GM03348 (cell line): ENCODE measurements around the gene SLC22A5.
A peak's percentile ranks its signal among the peaks of the same experiment; 100 is the strongest.
"Not testable (repeated sequence)": the region's sequence is repeated elsewhere in the genome, so short reads cannot be mapped to it uniquely, and the experiment has no call there.

Source experiments
- DNase-seq: peaks from one replicate; pipeline ENCODE4 v3.0.0; 2012; ENCODE audit warnings: low spot score

Gene SLC22A5

GRCh38 chr5:132388244-132389050, 18.9 kb downstream of the SLC22A5 start:
- DNase-seq: no peak

- no peak for DNase-seq
These were observed 19.5 kb downstream of the SLC22A5 start for GRCh38 chr5:132389051-132389331.

DNA sequence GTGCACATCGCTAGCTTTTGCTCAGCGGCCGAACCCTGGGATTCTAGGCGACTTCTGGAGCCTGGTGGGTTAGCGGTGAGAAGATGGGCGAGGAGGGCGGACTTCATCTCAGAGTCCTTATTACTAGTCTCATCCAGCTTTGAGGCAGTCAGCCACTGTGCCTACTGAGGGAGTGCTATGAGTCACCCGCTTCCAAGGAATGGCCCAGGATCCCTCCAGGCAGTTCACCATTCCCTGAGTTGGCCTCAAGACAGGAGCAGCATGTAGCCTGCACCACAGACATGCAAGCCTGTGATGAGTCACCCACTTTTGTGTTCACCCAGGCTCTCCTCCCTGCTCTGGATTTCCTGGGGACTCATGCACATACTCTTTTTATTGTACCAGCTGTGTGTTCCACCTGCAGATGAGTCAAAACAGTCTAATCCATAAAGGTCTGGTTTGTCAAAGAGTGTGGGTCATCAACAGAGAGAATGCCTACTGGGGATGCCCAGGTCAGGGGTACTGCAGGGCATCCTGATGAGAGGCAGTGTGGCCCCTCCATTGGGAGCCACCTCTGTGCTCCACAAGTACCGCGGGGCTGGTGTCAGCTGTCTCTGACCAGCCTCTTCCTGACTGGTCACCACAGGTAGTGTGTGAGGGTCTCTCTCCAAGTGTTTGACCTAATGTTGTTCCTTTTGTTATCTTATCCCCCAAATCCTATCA, 20.2 kb downstream of the SLC22A5 start:
- peak; percentile 95 for DNase-seq

DNA sequence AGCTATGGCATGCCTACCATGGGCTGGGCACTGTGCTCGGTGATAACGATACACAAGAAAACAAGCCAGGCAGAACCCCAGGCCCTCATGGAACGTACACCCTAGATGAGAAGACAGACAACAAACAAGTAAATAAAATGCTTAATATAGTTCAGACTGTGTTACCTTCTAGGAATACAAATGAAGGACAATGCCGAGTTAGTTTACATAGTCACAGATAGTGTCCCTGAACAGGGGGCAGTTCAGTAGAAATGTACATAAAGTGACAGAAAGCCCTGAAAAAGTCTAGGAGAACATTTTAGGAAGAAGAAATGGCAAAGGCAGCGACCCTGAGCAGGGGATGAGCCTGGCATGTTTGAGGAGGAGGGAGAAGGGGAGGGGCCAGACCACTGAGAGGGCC, 21.7 kb downstream of the SLC22A5 start:
- DNase-seq: no peak

DNA sequence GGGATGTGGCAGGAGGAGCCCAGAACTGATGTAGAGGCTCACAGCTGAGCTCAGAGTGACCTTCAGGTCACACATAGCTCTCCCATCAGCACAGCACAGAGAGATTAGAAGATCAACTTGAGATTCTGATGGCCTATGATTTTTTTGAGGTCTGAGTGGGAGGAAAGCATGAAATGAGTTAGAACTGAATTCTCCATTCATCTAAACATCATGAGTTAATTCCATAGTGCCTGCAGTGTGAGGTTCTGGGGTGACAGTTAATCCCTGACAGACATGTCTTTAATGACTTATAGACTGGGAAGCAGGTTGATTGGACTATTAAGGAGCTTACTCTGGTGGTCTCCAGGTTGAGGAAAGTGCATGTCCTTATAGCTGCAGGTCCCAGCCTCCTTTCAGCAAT, 22.4 kb downstream of the SLC22A5 start:
- no peak for DNase-seq

DNA sequence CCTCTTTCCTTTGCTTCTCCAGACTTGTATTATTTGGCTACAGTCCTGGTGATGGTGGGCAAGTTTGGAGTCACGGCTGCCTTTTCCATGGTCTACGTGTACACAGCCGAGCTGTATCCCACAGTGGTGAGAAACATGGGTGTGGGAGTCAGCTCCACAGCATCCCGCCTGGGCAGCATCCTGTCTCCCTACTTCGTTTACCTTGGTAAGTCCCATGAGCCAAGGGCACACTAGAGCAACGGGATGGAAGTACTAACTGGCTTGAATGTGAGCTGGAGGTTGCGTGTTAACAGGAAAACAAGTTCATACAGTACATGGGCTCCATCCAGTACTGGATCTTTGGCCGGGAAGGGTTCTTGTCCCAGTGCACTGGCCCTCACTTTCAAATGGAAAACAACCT, 22.9 kb downstream of the SLC22A5 start:
- no peak for DNase-seq

- no peak for DNase-seq
These were observed 23.7 kb downstream of the SLC22A5 start for GRCh38 chr5:132392978-132393825.

DNA sequence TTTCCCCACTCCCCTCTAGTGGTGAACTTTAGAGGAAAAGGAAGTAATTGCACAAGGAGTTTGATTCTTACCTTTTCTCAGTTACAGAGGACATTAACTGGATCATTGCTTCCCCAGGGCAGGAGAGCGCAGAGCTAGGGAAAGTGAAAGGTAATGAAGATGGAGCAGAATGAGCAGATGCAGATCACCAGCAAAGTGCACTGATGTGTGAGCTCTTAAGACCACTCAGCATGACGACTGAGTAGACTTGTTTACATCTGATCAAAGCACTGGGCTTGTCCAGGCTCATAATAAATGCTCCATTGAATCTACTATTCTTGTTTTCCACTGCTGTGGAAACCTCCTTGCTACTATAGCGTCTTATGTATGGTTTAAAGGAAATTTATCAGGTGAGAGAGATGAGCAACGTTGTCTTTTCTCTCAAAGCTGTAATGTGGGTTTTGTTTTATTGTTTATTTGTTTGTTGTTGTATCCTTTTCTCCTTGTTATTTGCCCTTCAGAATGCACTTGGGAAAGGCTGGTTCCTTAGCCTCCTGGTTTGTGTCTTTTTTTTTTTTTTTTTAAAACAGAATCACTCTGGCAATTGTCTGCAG, 25.3 kb downstream of the SLC22A5 start:
- DNase-seq: no peak

GRCh38 chr5:132396589-132397031, 27.1 kb downstream of the SLC22A5 start:
- no peak for DNase-seq

GRCh38 chr5:132397224-132397623, 27.7 kb downstream of the SLC22A5 start:
- DNase-seq: no peak

DNA sequence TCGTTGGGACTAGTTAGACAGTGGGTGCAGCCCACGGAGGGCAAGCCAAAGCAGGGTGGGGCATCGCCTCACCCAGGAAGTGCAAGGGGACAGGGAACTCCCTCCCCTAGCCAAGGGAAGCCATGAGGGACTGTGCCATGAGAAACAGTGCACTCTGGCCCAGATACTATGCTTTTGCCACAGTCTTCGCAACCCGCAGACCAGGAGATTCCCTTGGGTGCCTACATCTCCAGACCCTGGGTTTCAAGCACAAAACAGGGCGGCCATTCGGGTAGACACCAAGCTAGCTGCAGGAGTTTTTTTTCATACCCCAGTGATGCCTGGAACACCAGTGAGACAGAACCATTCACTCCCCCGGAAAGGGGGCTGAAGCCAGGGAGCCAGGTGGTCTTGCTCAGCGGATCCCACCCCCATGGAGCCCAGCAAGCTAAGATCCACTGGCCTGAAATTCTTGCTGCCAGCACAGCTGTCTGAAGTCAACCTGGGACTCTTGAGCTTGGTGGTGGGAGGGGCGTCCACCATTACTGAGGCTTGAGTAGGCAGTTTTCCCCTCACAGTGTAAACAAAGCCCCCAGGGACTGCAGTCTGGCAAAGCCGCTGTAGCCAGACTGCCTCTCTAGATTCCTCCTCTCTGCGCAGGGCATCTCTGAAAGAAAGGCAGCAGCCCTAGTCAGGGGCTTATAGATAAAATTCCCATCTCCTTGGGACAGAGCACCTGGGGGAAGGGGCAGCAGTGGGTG, 28.6 kb downstream of the SLC22A5 start:
- DNase-seq: not testable (repeated sequence)

DNA sequence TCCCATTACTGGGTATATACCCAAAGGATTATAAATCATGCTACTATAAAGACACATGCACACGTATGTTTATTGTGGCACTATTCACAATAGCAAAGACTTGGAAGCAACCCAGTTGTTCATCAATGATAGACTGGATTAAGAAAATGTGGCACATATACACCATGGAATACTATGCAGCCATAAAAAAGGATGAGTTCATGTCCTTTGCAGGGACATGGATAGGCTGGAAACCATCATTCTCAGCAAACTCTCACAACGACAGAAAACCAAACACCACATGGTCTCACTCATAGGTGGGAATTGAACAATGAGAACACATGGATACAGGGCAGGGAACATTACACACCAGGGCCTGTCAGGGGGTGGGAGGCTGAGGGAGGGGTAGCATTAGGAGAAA, 34.5 kb downstream of the SLC22A5 start:
- DNase-seq: not testable (repeated sequence)

GRCh38 chr5:132405646-132406045, 36.1 kb downstream of the SLC22A5 start:
- no peak for DNase-seq

DNA sequence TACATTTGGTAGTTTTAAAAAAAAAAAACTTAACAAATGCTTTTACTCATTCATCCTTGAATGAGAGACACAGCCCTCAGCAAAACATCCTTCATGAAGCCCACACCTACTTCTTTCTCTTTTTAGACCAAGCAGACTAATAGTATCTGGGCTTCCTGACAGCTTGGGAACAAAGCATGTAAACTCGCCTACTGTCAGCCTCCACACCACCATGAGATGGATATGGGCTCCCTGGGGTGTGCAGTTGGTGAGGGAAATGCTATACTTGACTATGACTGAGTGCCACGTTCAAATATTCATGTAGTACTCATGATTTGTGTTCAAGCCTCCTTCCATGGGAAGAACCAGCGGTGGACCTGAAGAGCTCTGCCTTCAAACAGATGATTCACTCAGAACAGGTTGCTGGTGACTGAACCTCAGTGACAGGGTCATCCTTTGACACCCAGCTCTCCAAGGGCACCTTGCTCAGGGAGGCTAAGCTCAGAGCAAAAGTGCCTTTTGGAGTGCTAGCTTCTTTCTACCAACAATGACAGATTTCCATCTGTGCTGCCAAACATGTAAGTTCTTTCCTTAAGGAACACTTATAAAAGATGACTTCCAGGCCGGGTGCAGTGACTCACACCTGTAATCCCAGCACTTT, 36.8 kb downstream of the SLC22A5 start:
- no peak for DNase-seq

- no peak for DNase-seq
These were observed 38.5 kb downstream of the SLC22A5 start for GRCh38 chr5:132407970-132408369.

- DNase-seq: no peak
These were observed 38.9 kb downstream of the SLC22A5 start for GRCh38 chr5:132408456-132408855.

GRCh38 chr5:132408965-132409364, 39.5 kb downstream of the SLC22A5 start:
- no peak for DNase-seq

- peak; percentile 87 for DNase-seq
These were observed 41.2 kb downstream of the SLC22A5 start for GRCh38 chr5:132410451-132411303.

DNA sequence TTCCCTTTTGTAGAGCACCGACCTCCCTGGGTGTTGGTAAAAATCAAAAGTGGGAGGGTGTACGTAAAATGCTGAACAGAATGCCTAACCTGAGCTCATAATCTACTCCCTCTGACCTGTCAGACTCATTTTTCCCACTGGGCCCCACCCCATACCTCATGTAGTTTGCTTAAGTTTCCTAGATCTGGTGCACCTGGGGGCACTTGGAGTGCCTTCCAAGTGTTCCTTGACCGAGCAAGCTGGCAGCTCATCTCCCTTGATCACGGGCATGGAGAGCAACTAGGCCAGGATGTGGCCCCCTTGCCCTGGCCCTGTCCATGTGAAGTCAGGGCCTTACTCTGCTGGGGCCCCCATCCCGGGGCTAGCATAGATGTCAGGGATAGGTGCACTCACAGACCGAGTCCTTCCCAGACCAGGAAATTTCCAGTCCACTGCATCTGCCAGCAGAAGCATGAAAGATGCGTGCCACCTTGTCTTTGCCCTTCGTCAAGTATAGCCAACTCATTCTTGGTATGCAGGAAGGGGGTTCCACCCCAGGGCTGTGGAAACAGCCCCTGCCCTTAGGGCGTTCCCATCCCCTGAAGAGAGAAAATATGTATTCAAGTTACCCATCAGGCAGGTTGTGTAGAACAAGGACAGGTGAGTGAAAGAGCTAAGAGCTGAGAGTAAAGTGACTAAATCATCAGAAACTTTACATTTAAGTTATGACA, 41.9 kb downstream of the SLC22A5 start:
- DNase-seq: no peak

DNA sequence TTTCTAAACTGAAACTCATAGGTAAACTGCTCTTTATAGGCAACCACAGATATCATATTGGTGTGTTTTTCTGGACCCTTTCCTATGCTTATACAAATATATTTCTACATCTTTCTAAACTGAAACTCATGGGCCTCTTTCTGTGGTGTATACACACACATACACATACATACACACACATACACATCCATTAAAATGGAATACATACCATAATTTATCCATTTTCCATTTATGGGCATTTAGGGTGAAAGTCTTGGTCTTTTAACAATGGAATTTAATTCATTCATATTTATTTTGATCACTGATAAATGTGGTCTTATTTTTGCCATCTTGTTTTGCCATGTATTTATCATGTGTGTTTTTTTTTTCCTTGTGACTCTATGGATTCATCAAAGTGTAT, 44.1 kb downstream of the SLC22A5 start:
- no peak for DNase-seq
